ENCODE measurements around the gene INPP5B.
"Not testable (repeated sequence)": the region's sequence is repeated elsewhere in the genome, so short reads cannot be mapped to it uniquely, and the experiment has no call there.

INPP5B gene

GRCh38 chr1:37905727-37906126, 41.1 kb downstream of the INPP5B start:
- peaks cover 3 to 9% of the 10 kb centered on the region in 2 experiments for H3K36me3 ChIP-seq (ENCODE audit: control insufficient read depth in 1 of 2, insufficient read depth in 2 of 2, low read length in 2 of 2)
- H3K27me3 ChIP-seq (ENCODE audit: insufficient read depth, low read length) = no peaks in the 10 kb centered on the region
- no peak overlapping the region for H3K14ac ChIP-seq (ENCODE audit: low read length)
- H3K27ac ChIP-seq (ENCODE audit: low read depth, low read length) = no peak overlapping the region
- no peak overlapping the region for H3K4me3 ChIP-seq (ENCODE audit: low read depth, low read length)
- no peak overlapping the region for H3K23ac ChIP-seq (ENCODE audit: low read length)
- H2AK5ac ChIP-seq (ENCODE audit: low read length) = no peak overlapping the region
- DNase-seq = no peak
- peaks cover 3 to 4% of the 10 kb centered on the region in 2 experiments for H3K4me1 ChIP-seq (ENCODE audit: control insufficient read depth in 1 of 2, insufficient read depth in 2 of 2, low read length in 2 of 2)
- no peak overlapping the region for H3K9ac ChIP-seq (ENCODE audit: low read length)
- no peak overlapping the region for H3K4ac ChIP-seq (ENCODE audit: low read depth, low read length)
- no peaks in the 10 kb centered on the region for H3K79me1 ChIP-seq (ENCODE audit: low read length)
- no peak overlapping the region for H2BK12ac ChIP-seq (ENCODE audit: low read length)
- WGBS (ENCODE audit: extremely low coverage, insufficient coverage, insufficient read length) = no CpG with 5 or more reads among the region's 1 CpG
- no peak overlapping the region for H4K8ac ChIP-seq (ENCODE audit: low read depth, low read length)
- H4K91ac ChIP-seq (ENCODE audit: low read depth, low read length) = no peak overlapping the region
- no peak overlapping the region for H2AFZ ChIP-seq (ENCODE audit: insufficient read depth, low read length, poor library complexity)
- H3K9me3 ChIP-seq (ENCODE audit: insufficient read depth, low read depth, low read length) = peaks cover 4% of the 10 kb centered on the region
- no peak overlapping the region for H3K18ac ChIP-seq (ENCODE audit: low read length)
- no peaks in the 10 kb centered on the region for H3K79me2 ChIP-seq (ENCODE audit: control insufficient read depth, insufficient read depth, low read length, poor library complexity)
- H2BK120ac ChIP-seq (ENCODE audit: insufficient read depth, low read length, poor library complexity) = no peak overlapping the region
- no peak overlapping the region for H2BK5ac ChIP-seq (ENCODE audit: low read depth, low read length, poor library complexity)
- no peak overlapping the region for H3K4me2 ChIP-seq (ENCODE audit: low read length)
- no peak overlapping the region for H4K12ac ChIP-seq (ENCODE audit: low read depth, low read length)

- H4K12ac ChIP-seq (ENCODE audit: low read depth, low read length); H2BK120ac ChIP-seq (ENCODE audit: insufficient read depth, low read length, poor library complexity); H3K23ac ChIP-seq (ENCODE audit: low read length); H3K9ac ChIP-seq (ENCODE audit: low read length); H3K4me1 ChIP-seq (ENCODE audit: control insufficient read depth in 1 of 2, insufficient read depth in 2 of 2, low read length in 2 of 2); H2BK12ac ChIP-seq (ENCODE audit: low read length); H4K91ac ChIP-seq (ENCODE audit: low read depth, low read length); H3K4me3 ChIP-seq (ENCODE audit: low read depth, low read length); H3K4ac ChIP-seq (ENCODE audit: low read depth, low read length); H3K9me3 ChIP-seq (ENCODE audit: insufficient read depth, low read depth, low read length); H3K27ac ChIP-seq (ENCODE audit: low read depth, low read length); H2AK5ac ChIP-seq (ENCODE audit: low read length); H3K27me3 ChIP-seq (ENCODE audit: insufficient read depth, low read length); H2BK5ac ChIP-seq (ENCODE audit: low read depth, low read length, poor library complexity); H3K79me1 ChIP-seq (ENCODE audit: low read length); H3K4me2 ChIP-seq (ENCODE audit: low read length); H3K18ac ChIP-seq (ENCODE audit: low read length); H3K79me2 ChIP-seq (ENCODE audit: control insufficient read depth, insufficient read depth, low read length, poor library complexity); H4K8ac ChIP-seq (ENCODE audit: low read depth, low read length); H2AFZ ChIP-seq (ENCODE audit: insufficient read depth, low read length, poor library complexity); H3K14ac ChIP-seq (ENCODE audit: low read length): not testable (repeated sequence)
- H3K36me3 ChIP-seq (ENCODE audit: control insufficient read depth in 1 of 2, insufficient read depth in 2 of 2, low read length in 2 of 2) = peaks cover 3 to 11% of the 10 kb centered on the region in 2 experiments
- peak; percentile 30 to 67 for DNase-seq
- no CpG with 5 or more reads among the region's 6 CpGs for WGBS (ENCODE audit: extremely low coverage, insufficient coverage, insufficient read length)
These were observed 42.9 kb downstream of the INPP5B start for GRCh38 chr1:37903921-37904320.

GRCh38 chr1:37902983-37903382, 43.9 kb downstream of the INPP5B start:
- Histone ChIP-seq H3K23ac (ENCODE audit: low read length) (no peak overlapping the region), H3K4ac (ENCODE audit: low read depth, low read length) (no peak overlapping the region), H4K91ac (ENCODE audit: low read depth, low read length) (no peak overlapping the region), H3K9ac (ENCODE audit: low read length) (no peak overlapping the region), H2AK5ac (ENCODE audit: low read length) (no peak overlapping the region), H3K18ac (ENCODE audit: low read length) (no peak overlapping the region), H4K12ac (ENCODE audit: low read depth, low read length) (no peak overlapping the region), H3K36me3 (ENCODE audit: control insufficient read depth in 1 of 2, insufficient read depth in 2 of 2, low read length in 2 of 2) (peaks cover 3 to 11% of the 10 kb centered on the region in 2 experiments), H3K79me2 (ENCODE audit: control insufficient read depth, insufficient read depth, low read length, poor library complexity) (no peaks in the 10 kb centered on the region), H3K14ac (ENCODE audit: low read length) (no peak overlapping the region), H3K79me1 (ENCODE audit: low read length) (no peaks in the 10 kb centered on the region), H3K4me3 (ENCODE audit: low read depth, low read length) (no peak overlapping the region), H4K8ac (ENCODE audit: low read depth, low read length) (no peak overlapping the region), H3K27ac (ENCODE audit: low read depth, low read length) (no peak overlapping the region), H2BK5ac (ENCODE audit: low read depth, low read length, poor library complexity) (no peak overlapping the region), H3K4me2 (ENCODE audit: low read length) (no peak overlapping the region), H2AFZ (ENCODE audit: insufficient read depth, low read length, poor library complexity) (no peak overlapping the region), H3K27me3 (ENCODE audit: insufficient read depth, low read length) (no peaks in the 10 kb centered on the region), H3K9me3 (ENCODE audit: insufficient read depth, low read depth, low read length) (peaks cover under 1% of the 10 kb centered on the region), H3K4me1 (ENCODE audit: control insufficient read depth in 1 of 2, insufficient read depth in 2 of 2, low read length in 2 of 2) (peaks cover 3 to 4% of the 10 kb centered on the region in 2 experiments), H2BK120ac (ENCODE audit: insufficient read depth, low read length, poor library complexity) (no peak overlapping the region), H2BK12ac (ENCODE audit: low read length) (no peak overlapping the region)
- peak; percentile 81 to 89 for DNase-seq
- WGBS (ENCODE audit: extremely low coverage, insufficient coverage, insufficient read length) = no CpG with 5 or more reads among the region's 5 CpGs

- no peak overlapping the region for H3K18ac ChIP-seq (ENCODE audit: low read length)
- WGBS (ENCODE audit: extremely low coverage, insufficient coverage, insufficient read length) = no CpG with 5 or more reads among the region's 6 CpGs
These were observed 45.0 kb downstream of the INPP5B start for GRCh38 chr1:37901893-37902225.

More at GRCh38 chr1:37901893-37902225, 45.0 kb downstream of the INPP5B start:
- Histone ChIP-seq H4K12ac (ENCODE audit: low read depth, low read length) (no peak overlapping the region), H2BK12ac (ENCODE audit: low read length) (no peak overlapping the region), H3K36me3 (ENCODE audit: control insufficient read depth in 1 of 2, insufficient read depth in 2 of 2, low read length in 2 of 2) (peaks cover 0 to 11% of the 10 kb centered on the region in 2 experiments), H3K4me3 (ENCODE audit: low read depth, low read length) (no peak overlapping the region), H3K4ac (ENCODE audit: low read depth, low read length) (no peak overlapping the region), H3K4me1 (ENCODE audit: control insufficient read depth in 1 of 2, insufficient read depth in 2 of 2, low read length in 2 of 2) (peaks cover 0 to 2% of the 10 kb centered on the region in 2 experiments), H2BK5ac (ENCODE audit: low read depth, low read length, poor library complexity) (no peak overlapping the region), H4K8ac (ENCODE audit: low read depth, low read length) (no peak overlapping the region), H2AK5ac (ENCODE audit: low read length) (no peak overlapping the region), H3K4me2 (ENCODE audit: low read length) (no peak overlapping the region), H3K79me2 (ENCODE audit: control insufficient read depth, insufficient read depth, low read length, poor library complexity) (no peaks in the 10 kb centered on the region), H2BK120ac (ENCODE audit: insufficient read depth, low read length, poor library complexity) (no peak overlapping the region), H3K79me1 (ENCODE audit: low read length) (no peaks in the 10 kb centered on the region), H3K23ac (ENCODE audit: low read length) (no peak overlapping the region), H3K27me3 (ENCODE audit: insufficient read depth, low read length) (no peaks in the 10 kb centered on the region), H3K9me3 (ENCODE audit: insufficient read depth, low read depth, low read length) (no peaks in the 10 kb centered on the region), H4K91ac (ENCODE audit: low read depth, low read length) (no peak overlapping the region), H3K9ac (ENCODE audit: low read length) (no peak overlapping the region), H3K14ac (ENCODE audit: low read length) (no peak overlapping the region), H3K27ac (ENCODE audit: low read depth, low read length) (no peak overlapping the region), H2AFZ (ENCODE audit: insufficient read depth, low read length, poor library complexity) (no peak overlapping the region)
- no peak for DNase-seq

Data from trophoblast cell (in vitro differentiated cells and primary cell).